Caki2 (cell line): ENCODE results near the gene APOE. TPM values are rescaled to one million over a fixed set of nuclear protein-coding genes. Genes with fewer than 3 reads are reported as not detected.

Source experiments
- total RNA-seq: library from RNA; depleted of rRNA; stranded (reverse); fragments of >200 nt; shearing (Covaris generic); gene quantifications from 2 replicates; pipeline ENCODE4 v1.2.3, GENCODE V29; 2014; ENCODE audit warnings: low replicate concordance; rRNA removed

APOE gene
- total RNA-seq, 1 experiment from 2014 or later = 1.8 TPM

Other genes with a start within 250 kb of the APOE start
- gene CEACAM19, start 234.3 kb upstream of the APOE start, total RNA-seq = not detected in 2 replicates
- gene CEACAM16, start 206.6 kb upstream of the APOE start, total RNA-seq = not detected in 2 replicates
- 0.95 and 4.2 TPM in 2 replicates for gene BCL3, start 157.1 kb upstream of the APOE start, total RNA-seq
- gene CBLC, start 127.9 kb upstream of the APOE start, total RNA-seq = not detected in 2 replicates
- 67.7 and 79.1 TPM in 2 replicates for gene BCAM, start 96.7 kb upstream of the APOE start, total RNA-seq
- 90.0 and 91.5 TPM in 2 replicates for gene NECTIN2, start 59.5 kb upstream of the APOE start, total RNA-seq
- 228 and 263 TPM in 2 replicates for gene TOMM40, start 14.5 kb upstream of the APOE start, total RNA-seq
- 6.1 and 24.1 TPM in 2 replicates for gene APOC1, start 8.8 kb downstream of the APOE start, total RNA-seq
- gene APOC4, start 36.4 kb downstream of the APOE start, total RNA-seq = not detected in 2 replicates
- gene APOC2, start 40.3 kb downstream of the APOE start, total RNA-seq = not detected in 2 replicates
- gene CLPTM1, start 49.6 kb downstream of the APOE start, total RNA-seq = 10.9 and 24.3 TPM in 2 replicates
- 24.8 and 41.4 TPM in 2 replicates for gene RELB, start 95.7 kb downstream of the APOE start, total RNA-seq
- gene CLASRP, start 133.2 kb downstream of the APOE start, total RNA-seq = 10.1 and 13.8 TPM in 2 replicates
- gene ZNF296, start 170.7 kb downstream of the APOE start, total RNA-seq = not detected in 2 replicates
- 79.7 and 108 TPM in 2 replicates for gene GEMIN7, start 173.5 kb downstream of the APOE start, total RNA-seq
- gene PPP1R37, start 187.4 kb downstream of the APOE start, total RNA-seq = 95.2 and 106 TPM in 2 replicates